Measurements from ENCODE around the gene LTBP4.

DNA sequence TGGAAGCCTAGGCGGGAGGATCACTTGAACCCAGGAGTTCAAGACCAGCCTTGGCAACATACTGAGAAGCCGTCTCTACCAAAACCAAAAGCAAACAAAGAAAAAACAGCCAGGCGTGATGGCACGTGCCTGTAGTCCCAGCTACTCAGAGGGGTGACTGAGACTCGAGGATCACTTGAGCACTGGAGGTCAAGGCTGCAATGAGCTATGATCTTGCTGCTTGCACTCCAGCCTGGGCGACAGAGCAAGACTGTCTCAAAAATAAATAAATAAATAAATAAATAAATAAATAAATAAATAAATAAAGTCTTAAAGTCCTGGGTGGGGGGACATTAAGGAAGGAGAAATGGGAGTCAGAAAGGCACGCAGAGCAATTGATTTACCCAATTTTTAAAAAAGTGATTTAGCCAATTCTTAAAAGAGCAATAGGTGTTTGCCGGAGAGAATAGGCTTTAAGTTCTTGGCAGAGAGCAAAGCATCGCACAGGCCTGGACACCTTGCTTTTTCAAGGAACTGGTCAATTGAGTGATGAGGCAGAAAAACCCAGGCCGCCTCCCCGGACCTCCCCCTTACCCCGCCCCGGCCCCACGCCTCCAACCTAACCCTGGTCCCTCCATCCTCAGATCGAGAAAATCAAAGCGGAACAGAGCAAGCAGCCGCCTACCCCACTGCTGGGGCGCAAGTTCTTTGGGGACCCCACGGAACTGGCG, 34.0 kb upstream of the LTBP4 start:
- TF ChIP-seq, protein P1, sequence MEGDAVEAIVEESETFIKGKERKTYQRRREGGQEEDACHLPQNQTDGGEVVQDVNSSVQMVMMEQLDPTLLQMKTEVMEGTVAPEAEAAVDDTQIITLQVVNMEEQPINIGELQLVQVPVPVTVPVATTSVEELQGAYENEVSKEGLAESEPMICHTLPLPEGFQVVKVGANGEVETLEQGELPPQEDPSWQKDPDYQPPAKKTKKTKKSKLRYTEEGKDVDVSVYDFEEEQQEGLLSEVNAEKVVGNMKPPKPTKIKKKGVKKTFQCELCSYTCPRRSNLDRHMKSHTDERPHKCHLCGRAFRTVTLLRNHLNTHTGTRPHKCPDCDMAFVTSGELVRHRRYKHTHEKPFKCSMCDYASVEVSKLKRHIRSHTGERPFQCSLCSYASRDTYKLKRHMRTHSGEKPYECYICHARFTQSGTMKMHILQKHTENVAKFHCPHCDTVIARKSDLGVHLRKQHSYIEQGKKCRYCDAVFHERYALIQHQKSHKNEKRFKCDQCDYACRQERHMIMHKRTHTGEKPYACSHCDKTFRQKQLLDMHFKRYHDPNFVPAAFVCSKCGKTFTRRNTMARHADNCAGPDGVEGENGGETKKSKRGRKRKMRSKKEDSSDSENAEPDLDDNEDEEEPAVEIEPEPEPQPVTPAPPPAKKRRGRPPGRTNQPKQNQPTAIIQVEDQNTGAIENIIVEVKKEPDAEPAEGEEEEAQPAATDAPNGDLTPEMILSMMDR (IDR thresholded peaks at IDR 0.05): no peak
- TF ChIP-seq EZH2 (IDR thresholded peaks at IDR 0.05; ENCODE audit: borderline replicate concordance, insufficient read depth, low read depth, low read length, poor library complexity, severe bottlenecking): no peak
